HG02588 (cell line): ENCODE data around the gene AZU1.
"Not testable (repeated sequence)": the region's sequence is repeated elsewhere in the genome, so short reads cannot be mapped to it uniquely, and the experiment has no call there.

Experiments
- ATAC-seq: cut with Tn5 transposase; IDR thresholded peaks from one replicate; pipeline ENCODE4 v1.9.1; 2021; ENCODE audit warnings: mild to moderate bottlenecking, moderate library complexity; ENCODE audit not compliant: unreplicated experiment

AZU1 gene

GRCh38 chr19:852136-853013, 24.7 kb downstream of the AZU1 start, which contains the start of gene ELANE:
TSS of gene ELANE (plus strand) at chr19:852303. CDS start at chr19:852329, 26 bp downstream.
- ATAC-seq, result no peak

- ATAC-seq, result no peak
Measured at GRCh38 chr19:853014-853585, 25.5 kb downstream of the AZU1 start.

GRCh38 chr19:853614-854220, 26.1 kb downstream of the AZU1 start:
- not testable (repeated sequence) for ATAC-seq

- no peak for ATAC-seq
Measured at GRCh38 chr19:854549-854948, 26.9 kb downstream of the AZU1 start.

- no peak for ATAC-seq
Measured at GRCh38 chr19:855142-855541, 27.5 kb downstream of the AZU1 start.

GRCh38 chr19:855566-856120, 28.0 kb downstream of the AZU1 start:
- no peak for ATAC-seq

GRCh38 chr19:858284-858683, 30.6 kb downstream of the AZU1 start:
- ATAC-seq, result no peak

GRCh38 chr19:858868-859843, 31.5 kb downstream of the AZU1 start, which contains the start of gene CFD:
TSS of gene CFD (plus strand) at chr19:859664. CDS start at chr19:859690, 26 bp downstream.
- no peak for ATAC-seq

GRCh38 chr19:861141-861755, 33.6 kb downstream of the AZU1 start:
- ATAC-seq, result no peak

- ATAC-seq, result no peak
Measured at GRCh38 chr19:861756-862580, 34.3 kb downstream of the AZU1 start.

GRCh38 chr19:862581-863314, 35.1 kb downstream of the AZU1 start:
- ATAC-seq, result no peak

GRCh38 chr19:863315-863620, 35.6 kb downstream of the AZU1 start:
- no peak for ATAC-seq

- ATAC-seq, result no peak
Measured at GRCh38 chr19:866769-867300, 39.2 kb downstream of the AZU1 start.

- no peak for ATAC-seq
Measured at GRCh38 chr19:867301-867793, 39.7 kb downstream of the AZU1 start.

GRCh38 chr19:867855-868457, 40.3 kb downstream of the AZU1 start:
- no peak for ATAC-seq

GRCh38 chr19:868458-869244, 41.0 kb downstream of the AZU1 start:
- ATAC-seq, result no peak
